T-helper 2 cell treated with Interferon-gamma antibody and Interleukin-4, amounts not matched to agents 5 μg/mL and 100 μg/mL, for 36 hours (primary cell): ENCODE data around the gene WDR18.
"Not testable (repeated sequence)": the region's sequence is repeated elsewhere in the genome, so short reads cannot be mapped to it uniquely, and the experiment has no call there.

ENCODE experiments used
- DNase-seq: peaks from one replicate; pipeline ENCODE4 v3.0.0; 2021; ENCODE audit warnings: low spot score
- H3K27ac Mint-ChIP-seq: one replicate; pipeline ENCODE4 v1.8.0; 2021; ENCODE audit warnings: mild to moderate bottlenecking, mixed read lengths
- H3K27me3 Mint-ChIP-seq: one replicate; pipeline ENCODE4 v1.8.0; 2021; ENCODE audit warnings: low read depth, mixed read lengths
- H3K36me3 Mint-ChIP-seq: one replicate; pipeline ENCODE4 v1.8.0; 2021; ENCODE audit warnings: low read depth, mixed read lengths
- H3K4me1 Mint-ChIP-seq: one replicate; pipeline ENCODE4 v1.8.0; 2021; ENCODE audit warnings: low read depth, mixed read lengths
- H3K4me3 Mint-ChIP-seq: one replicate; pipeline ENCODE4 v1.8.0; 2022; ENCODE audit warnings: mild to moderate bottlenecking, moderate library complexity, mixed read lengths
- H3K9me3 Mint-ChIP-seq: one replicate; pipeline ENCODE4 v1.8.0; 2021; ENCODE audit warnings: mixed read lengths

WDR18 gene

DNA sequence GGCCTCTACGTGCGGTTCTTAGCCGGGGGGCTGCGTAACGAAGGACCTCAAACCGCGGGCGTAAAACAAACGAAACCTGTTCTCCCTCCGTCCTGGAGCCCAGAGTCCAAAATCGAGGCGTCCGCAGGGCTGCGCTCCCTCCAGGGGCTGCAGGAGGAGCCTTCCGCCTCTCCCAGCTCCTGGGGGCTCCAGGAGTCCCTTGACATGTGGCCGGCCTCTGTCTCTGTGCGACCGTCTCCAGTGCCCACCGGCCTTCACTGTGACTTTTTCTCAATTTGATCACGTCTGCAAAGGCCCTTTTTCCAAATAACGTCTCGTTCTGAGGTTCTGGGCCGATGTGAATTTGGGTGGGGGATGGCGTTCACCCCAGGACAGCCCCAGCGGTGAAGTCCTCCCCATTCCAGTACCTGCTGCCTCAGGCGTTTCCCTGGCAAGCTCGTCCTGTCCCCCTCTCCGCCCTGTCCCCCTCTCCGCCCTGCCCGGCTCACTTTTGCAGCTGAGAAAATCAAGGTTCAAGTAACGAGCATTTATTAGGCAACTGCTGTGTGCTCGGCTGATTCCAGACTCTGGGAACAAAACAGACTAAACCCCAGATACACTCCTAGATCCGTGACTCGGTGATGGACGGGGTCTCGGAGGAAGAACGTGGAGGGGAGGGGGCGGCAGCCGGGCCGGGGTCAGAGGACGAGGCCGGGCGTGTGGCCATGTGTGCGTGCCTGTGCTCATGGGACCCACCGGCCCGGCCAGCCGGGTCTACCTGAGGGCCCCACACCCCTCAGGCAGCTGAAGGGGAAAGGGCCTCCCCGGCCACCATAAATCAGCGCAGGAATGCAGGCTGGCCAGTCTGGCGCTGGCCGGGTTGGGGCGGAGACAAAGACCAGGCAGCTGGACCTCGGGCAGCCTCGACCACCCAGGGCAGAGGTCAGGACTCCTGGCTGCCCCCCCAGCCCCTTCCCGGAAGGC is 28.1 kb upstream of the WDR18 start:
- no peaks in the 10 kb centered on the region for H3K27me3 Mint-ChIP-seq
- no peak overlapping the region for H3K4me3 Mint-ChIP-seq
- H3K27ac Mint-ChIP-seq, result no peak overlapping the region
- peaks cover 2% of the 10 kb centered on the region for H3K4me1 Mint-ChIP-seq
- no peaks in the 10 kb centered on the region for H3K9me3 Mint-ChIP-seq
- no peak for DNase-seq
- H3K36me3 Mint-ChIP-seq, result no peaks in the 10 kb centered on the region

- Mint-ChIP-seq H3K36me3 (no peaks in the 10 kb centered on the region), H3K4me1 (peaks cover 2% of the 10 kb centered on the region), H3K27ac (no peak overlapping the region), H3K4me3 (no peak overlapping the region), H3K27me3 (no peaks in the 10 kb centered on the region), H3K9me3 (no peaks in the 10 kb centered on the region)
- DNase-seq, result no peak
These were observed 27.2 kb upstream of the WDR18 start for GRCh38 chr19:956766-957440.

DNA sequence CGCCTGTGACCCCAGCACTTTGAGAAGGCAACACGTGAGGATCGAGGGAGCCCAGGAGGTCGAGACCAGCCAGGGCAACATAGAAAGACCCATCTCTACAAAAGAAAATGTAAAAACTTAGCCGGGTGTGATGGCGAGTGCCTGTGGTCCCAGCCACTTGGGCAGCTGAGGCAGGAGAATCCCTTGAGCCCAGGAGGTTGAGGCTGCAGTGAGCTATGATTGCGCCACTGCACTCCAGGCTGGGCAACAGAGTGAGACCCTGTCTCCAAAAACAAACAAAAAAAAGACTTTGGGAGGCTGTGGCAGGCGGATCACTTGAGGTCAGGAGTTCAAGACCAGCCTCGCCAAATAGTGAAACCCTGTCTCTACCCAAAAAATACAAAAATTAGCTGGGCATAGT is 26.6 kb upstream of the WDR18 start:
- not testable (repeated sequence) for H3K27ac Mint-ChIP-seq, H3K9me3 Mint-ChIP-seq, DNase-seq, H3K27me3 Mint-ChIP-seq, H3K4me3 Mint-ChIP-seq, H3K36me3 Mint-ChIP-seq, H3K4me1 Mint-ChIP-seq

- Mint-ChIP-seq H3K4me1 (peaks cover 7% of the 10 kb centered on the region), H3K4me3 (no peak overlapping the region), H3K36me3 (peaks cover 5% of the 10 kb centered on the region), H3K27ac (peak overlapping the region; percentile 26), H3K9me3 (no peaks in the 10 kb centered on the region), H3K27me3 (no peaks in the 10 kb centered on the region)
- DNase-seq, result peak; percentile 27
These were observed 24.9 kb upstream of the WDR18 start for GRCh38 chr19:958967-959855.

DNA sequence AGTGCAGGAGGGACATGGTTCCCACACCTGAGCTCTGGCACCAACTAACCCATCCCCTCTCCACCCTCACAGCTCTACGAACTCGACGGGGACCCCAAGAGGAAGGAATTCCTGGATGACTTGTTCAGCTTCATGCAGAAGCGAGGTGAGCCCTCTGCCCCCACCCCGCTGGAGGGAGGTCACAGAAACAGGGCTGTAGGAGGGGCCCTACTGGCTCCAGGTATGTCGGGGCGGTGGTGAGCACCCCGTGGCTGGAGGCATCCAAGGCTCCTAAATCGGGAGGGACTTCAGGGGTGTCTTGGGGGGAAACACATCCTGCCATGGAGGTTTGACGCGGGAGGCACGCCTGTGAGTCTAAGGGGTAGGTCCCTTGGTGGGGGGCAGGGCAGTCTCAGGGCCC is 24.1 kb upstream of the WDR18 start:
- Mint-ChIP-seq H3K4me1 (peaks cover 7% of the 10 kb centered on the region), H3K36me3 (peaks cover 13% of the 10 kb centered on the region), H3K9me3 (no peaks in the 10 kb centered on the region), H3K4me3 (no peak overlapping the region), H3K27me3 (no peaks in the 10 kb centered on the region), H3K27ac (no peak overlapping the region)
- no peak for DNase-seq

GRCh38 chr19:960601-960938 is 23.6 kb upstream of the WDR18 start:
- Mint-ChIP-seq H3K27me3 (no peaks in the 10 kb centered on the region), H3K4me3 (no peak overlapping the region), H3K36me3 (peaks cover 17% of the 10 kb centered on the region), H3K4me1 (peaks cover 9% of the 10 kb centered on the region), H3K9me3 (no peaks in the 10 kb centered on the region), H3K27ac (peak overlapping the region; percentile 26)
- DNase-seq, result no peak

GRCh38 chr19:961866-962620 is 22.1 kb upstream of the WDR18 start:
- H3K4me1 Mint-ChIP-seq, result peaks cover 9% of the 10 kb centered on the region
- no peaks in the 10 kb centered on the region for H3K27me3 Mint-ChIP-seq
- DNase-seq, result no peak
- H3K36me3 Mint-ChIP-seq, result peaks cover 21% of the 10 kb centered on the region
- no peaks in the 10 kb centered on the region for H3K9me3 Mint-ChIP-seq
- peak overlapping the region; percentile 77 for H3K27ac Mint-ChIP-seq
- H3K4me3 Mint-ChIP-seq, result peak overlapping the region; percentile 54

- no peaks in the 10 kb centered on the region for H3K9me3 Mint-ChIP-seq
- H3K4me1 Mint-ChIP-seq, result peaks cover 9% of the 10 kb centered on the region
- H3K27me3 Mint-ChIP-seq, result no peaks in the 10 kb centered on the region
- H3K4me3 Mint-ChIP-seq, result no peak overlapping the region
- no peak overlapping the region for H3K27ac Mint-ChIP-seq
- DNase-seq, result no peak
- H3K36me3 Mint-ChIP-seq, result peaks cover 24% of the 10 kb centered on the region
These were observed 21.3 kb upstream of the WDR18 start for GRCh38 chr19:962683-963400.

GRCh38 chr19:963486-963951 is 20.6 kb upstream of the WDR18 start:
- Mint-ChIP-seq H3K4me3 (no peak overlapping the region), H3K36me3 (peaks cover 28% of the 10 kb centered on the region), H3K4me1 (peaks cover 9% of the 10 kb centered on the region), H3K27ac (no peak overlapping the region), H3K27me3 (no peaks in the 10 kb centered on the region), H3K9me3 (no peaks in the 10 kb centered on the region)
- DNase-seq, result no peak

DNA sequence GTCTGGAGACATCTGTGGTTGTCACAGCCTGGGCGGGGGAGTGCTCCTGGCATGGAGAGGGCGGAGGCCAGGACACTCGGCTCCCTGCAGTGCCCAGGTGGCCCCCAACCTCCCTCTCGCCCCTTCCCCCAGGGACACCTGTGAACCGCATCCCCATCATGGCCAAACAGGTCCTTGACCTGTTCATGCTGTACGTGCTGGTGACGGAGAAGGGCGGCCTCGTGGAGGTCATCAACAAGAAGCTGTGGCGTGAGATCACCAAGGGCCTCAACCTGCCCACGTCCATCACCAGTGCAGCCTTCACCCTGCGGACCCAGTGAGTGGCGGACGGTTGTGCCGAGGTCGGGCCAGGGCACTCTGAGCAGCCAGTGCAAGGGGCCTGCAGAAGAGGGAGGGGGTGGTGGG is 20.0 kb upstream of the WDR18 start:
- Mint-ChIP-seq H3K27ac (no peak overlapping the region), H3K4me1 (peaks cover 7% of the 10 kb centered on the region), H3K4me3 (no peak overlapping the region), H3K36me3 (peaks cover 33% of the 10 kb centered on the region), H3K27me3 (no peaks in the 10 kb centered on the region), H3K9me3 (no peaks in the 10 kb centered on the region)
- DNase-seq, result no peak

DNA sequence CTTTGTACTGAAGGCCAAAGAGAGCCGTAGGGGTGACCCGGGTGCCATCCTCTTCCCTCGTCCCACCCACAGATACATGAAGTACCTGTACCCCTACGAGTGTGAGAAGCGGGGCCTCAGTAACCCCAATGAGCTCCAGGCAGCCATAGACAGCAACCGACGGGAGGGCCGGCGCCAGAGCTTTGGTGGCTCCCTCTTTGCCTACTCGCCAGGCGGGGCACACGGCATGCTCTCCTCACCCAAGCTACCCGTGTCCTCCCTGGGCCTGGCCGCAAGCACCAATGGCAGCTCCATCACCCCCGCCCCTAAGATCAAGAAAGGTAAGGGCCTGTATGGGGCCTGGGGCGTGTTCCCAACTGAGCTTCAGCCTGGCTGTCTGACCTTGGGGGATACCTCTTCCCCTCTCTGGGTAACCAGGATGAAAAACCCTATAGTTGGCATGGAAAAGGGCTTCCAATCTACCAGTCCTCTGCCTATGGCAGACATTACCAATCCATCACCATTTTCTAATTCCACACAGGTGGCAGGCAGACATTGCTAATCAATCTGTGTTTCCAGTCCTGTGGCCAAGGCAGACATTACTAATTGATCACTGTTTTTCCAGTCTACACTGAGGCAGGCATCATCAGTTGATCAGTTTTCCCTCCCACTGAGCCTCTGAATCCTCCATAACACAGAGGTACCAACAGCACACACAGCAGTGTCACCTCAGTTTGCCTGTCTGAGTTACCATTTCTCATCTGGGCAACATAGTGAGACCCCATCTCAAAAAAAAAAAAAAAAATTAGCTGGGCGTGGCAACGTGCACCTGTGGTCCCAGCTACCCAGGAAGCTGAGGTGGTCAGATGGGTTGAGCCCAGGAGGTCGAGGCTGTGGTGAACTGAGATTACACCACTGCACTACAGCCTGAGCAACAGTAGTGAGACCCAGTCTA is 19.1 kb upstream of the WDR18 start:
- H3K4me3 Mint-ChIP-seq, result no peak overlapping the region
- H3K27me3 Mint-ChIP-seq, result no peaks in the 10 kb centered on the region
- peaks cover 7% of the 10 kb centered on the region for H3K4me1 Mint-ChIP-seq
- H3K9me3 Mint-ChIP-seq, result no peaks in the 10 kb centered on the region
- DNase-seq, result no peak
- H3K27ac Mint-ChIP-seq, result no peak overlapping the region
- peaks cover 36% of the 10 kb centered on the region for H3K36me3 Mint-ChIP-seq

GRCh38 chr19:966485-967088 is 17.6 kb upstream of the WDR18 start:
- Mint-ChIP-seq H3K4me1 (peaks cover 7% of the 10 kb centered on the region), H3K4me3 (no peak overlapping the region), H3K27ac (no peak overlapping the region), H3K36me3 (peaks cover 49% of the 10 kb centered on the region), H3K9me3 (peaks cover 5% of the 10 kb centered on the region), H3K27me3 (no peaks in the 10 kb centered on the region)
- no peak for DNase-seq
